HG03460 (cell line): ENCODE data around the gene APPL2.
"Not testable (repeated sequence)": the region's sequence is repeated elsewhere in the genome, so short reads cannot be mapped to it uniquely, and the experiment has no call there.

ENCODE experiments used
- ATAC-seq: cut with Tn5 transposase; IDR thresholded peaks from one replicate; pipeline ENCODE4 v1.9.1; 2021; ENCODE audit not compliant: unreplicated experiment

APPL2 gene

GRCh38 chr12:105194947-105195346 lies 41.0 kb downstream of the APPL2 start:
- ATAC-seq: no peak

- ATAC-seq: no peak
These were observed 43.2 kb downstream of the APPL2 start for GRCh38 chr12:105192624-105193225.

GRCh38 chr12:105190530-105190929 lies 45.4 kb downstream of the APPL2 start:
- no peak for ATAC-seq

GRCh38 chr12:105189293-105189692 lies 46.7 kb downstream of the APPL2 start:
- no peak for ATAC-seq

DNA sequence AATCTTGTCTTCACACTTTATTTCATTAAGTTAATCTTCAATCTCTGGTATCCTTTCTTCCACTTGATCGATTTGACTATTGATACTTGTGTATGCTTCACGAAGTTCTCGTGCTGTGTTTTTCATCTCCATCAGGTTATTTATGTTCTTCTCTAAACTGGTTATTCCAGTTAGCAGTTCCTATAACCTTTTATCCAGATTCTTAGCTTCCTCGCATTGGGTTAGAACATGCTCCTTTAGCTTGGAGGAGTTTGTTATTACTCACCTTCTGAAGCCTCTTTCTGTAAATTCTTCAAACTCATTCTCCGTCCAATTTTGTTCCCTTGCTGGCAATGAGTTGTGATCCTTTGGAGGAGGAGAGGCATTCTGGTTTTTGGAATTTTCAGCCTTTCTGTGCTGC lies 52.0 kb downstream of the APPL2 start:
- ATAC-seq: not testable (repeated sequence)

GRCh38 chr12:105183406-105183805 lies 52.6 kb downstream of the APPL2 start:
- not testable (repeated sequence) for ATAC-seq

GRCh38 chr12:105179114-105179513 lies 56.9 kb downstream of the APPL2 start:
- not testable (repeated sequence) for ATAC-seq

GRCh38 chr12:105177208-105177607 lies 58.8 kb downstream of the APPL2 start:
- ATAC-seq: no peak

DNA sequence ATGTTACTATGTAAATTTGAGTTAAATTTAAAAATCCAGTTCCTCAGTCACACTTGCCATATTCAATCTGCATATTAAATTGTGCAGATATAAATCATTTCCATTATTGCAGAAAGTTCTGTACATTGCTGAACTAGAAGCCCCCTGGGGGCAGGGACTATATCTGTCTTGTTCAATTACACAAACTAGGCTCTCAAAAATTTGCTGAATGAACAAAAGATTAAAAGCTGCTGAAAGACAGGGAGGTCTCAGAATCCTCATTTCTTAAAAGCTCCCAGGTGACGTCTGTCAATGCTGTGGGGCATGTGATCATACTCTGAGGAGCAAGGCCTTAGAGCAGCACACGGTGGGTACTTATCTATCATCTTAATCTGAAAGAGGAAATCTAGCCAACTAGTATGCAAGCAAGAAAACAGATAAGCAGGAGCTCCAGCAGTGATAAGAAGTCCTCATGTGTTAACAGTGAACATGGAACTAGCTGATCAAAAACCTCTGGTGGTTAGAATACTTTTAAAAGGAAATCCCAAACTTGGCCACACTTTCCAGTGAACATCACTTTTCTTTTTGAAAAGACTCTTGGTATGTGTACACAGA lies 60.5 kb downstream of the APPL2 start:
- ATAC-seq: no peak

- no peak for ATAC-seq
These were observed 64.1 kb downstream of the APPL2 start for GRCh38 chr12:105171691-105172436.

DNA sequence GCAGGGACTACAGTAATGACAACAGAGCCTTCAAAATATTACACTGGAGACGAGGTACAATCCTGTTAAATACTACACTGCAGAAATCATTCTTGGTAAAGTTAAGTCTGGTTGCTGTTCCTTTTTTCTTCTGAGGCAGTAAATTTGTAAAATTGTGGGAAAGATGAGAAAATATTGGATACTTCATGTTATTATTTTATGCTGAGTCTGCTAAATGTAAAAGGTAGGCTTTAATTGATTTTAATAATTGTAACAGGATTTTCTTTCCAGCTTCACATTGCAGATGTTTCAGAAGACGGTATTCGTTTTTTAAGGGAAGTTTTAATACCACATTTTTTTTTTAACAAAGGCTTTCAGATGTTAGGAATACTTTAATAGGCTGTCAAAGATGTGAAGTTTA lies 65.8 kb downstream of the APPL2 start:
- no peak for ATAC-seq

DNA sequence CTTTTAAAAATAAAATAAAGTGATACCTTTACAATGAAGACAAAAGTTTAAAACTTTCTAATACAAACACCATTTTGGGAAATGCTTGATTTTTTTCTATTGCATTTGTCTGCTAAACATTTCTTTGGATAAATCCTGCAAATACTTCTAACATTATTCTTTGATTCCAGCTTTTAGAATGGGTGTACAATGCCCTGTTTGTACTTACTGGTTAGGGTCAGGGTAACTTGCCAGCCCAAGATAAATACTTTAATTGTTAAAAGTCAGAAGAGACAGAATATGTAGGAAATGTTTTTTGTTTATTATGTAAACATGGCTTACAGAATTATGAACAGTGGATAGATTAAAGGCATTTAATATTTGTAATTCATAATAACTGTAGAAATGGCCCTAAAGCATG lies 68.0 kb downstream of the APPL2 start:
- ATAC-seq: no peak

DNA sequence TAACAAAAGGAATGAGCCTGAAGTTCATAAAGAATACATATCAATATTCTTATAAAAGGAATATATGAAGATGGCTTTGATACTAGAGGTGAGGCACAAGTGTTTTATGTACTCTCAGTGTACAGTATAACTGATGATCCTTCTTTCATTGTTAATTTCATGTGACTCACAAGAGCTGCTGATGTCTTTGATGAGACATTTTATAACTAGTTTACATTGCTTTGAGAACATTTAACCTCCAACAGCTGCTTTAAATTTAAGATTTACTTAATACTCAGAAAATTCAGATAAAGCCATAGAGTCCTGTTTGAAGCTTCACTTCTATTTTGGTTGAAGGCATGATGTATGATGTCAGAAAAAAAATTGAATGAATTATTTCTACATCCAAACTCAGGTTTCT lies 68.6 kb downstream of the APPL2 start:
- no peak for ATAC-seq

- ATAC-seq: no peak
These were observed 69.2 kb downstream of the APPL2 start for GRCh38 chr12:105166736-105167135.

DNA sequence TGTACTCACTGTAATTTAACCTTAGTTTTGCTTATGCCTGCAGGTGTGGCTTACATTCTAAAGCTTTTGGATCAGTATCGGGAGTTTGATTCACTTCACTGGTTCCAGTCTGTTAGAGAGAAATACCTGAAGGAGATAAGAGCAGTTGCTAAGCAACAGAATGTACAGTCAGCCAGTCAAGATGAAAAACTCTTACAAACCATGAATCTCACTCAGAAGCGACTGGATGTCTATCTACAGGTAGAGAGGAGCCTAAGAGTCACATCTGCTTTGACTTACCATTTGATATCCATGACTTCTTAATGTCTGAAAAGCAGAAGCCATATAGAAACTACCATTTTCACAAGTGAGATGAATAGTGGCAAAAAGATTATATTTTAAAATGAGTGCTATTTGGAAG lies 71.9 kb downstream of the APPL2 start:
- ATAC-seq: no peak

- ATAC-seq: no peak
These were observed 73.8 kb downstream of the APPL2 start for GRCh38 chr12:105162174-105162573.

- no peak for ATAC-seq
These were observed 77.1 kb downstream of the APPL2 start for GRCh38 chr12:105158876-105159275.

- no peak for ATAC-seq
These were observed 78.4 kb downstream of the APPL2 start for GRCh38 chr12:105157606-105158005.

DNA sequence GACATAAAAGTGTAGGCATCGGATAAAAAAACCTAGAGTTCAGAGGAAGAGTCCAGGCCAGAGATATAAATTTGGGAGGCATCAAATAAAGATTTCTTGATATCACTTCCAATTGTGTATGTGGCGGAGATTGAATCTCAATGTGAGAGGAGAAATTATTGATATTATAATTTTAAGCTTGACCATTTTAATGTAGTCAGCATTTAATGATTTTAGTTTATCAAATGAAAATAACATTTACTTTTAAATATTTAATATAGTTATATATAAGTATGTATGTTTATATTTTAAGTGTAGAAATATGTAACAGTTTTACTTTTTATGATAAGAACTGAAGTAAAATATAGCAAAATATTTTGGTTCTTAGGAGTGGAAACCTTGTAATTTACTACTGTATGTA lies 79.7 kb downstream of the APPL2 start:
- no peak for ATAC-seq

GRCh38 chr12:105142259-105142658 lies 93.7 kb downstream of the APPL2 start:
- no peak for ATAC-seq

DNA sequence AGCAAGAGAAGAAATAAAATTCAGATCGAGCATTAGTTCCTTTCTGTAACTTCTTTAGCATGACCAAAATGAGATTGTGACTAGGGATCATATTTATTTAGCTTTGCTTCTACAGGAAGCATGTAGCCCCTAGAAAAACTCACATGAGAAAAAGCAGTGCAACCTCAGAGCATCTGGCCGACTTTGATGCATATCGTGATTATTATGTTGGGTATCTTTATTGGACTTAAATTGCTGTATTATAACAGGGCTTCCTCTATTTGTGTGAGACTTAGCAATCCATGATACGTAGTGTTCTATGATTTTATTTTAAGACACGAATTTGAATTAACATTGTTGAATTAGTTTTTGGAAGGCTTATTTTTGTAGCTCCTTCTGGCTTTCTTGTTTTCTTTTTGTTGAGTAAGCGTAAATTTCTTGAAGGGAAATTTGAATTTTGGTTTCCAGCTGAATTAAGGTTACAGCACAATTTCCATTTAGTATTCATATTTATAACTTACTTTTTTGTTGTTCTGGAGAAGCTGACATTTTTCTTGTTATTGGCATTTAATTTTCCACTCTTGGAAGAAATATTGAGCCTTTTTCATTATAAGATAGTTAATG lies 94.6 kb downstream of the APPL2 start:
- ATAC-seq: no peak

DNA sequence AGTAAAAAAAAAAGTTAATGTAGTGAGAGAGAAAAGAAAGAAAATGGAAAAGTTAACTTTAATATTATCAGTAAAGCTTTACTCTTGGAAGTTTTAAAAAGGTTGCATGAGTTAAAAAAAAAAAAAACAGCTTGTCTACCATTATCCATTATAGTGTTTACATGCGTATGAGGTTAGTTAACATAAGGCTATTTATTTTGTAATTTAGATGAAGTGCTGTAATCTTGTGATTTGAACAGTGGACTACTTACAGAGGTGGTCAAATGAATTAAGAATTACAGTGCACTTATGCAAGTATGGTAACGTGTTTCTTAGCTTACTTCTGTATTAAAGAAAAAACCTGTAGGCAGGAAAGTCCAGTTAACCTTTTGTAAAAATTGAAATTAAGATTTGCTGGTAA lies 97.7 kb downstream of the APPL2 start:
- no peak for ATAC-seq
